SIG-M5 (cell line): ENCODE results near the gene CRTC3.
"Not testable (repeated sequence)": the region's sequence is repeated elsewhere in the genome, so short reads cannot be mapped to it uniquely, and the experiment has no call there.

ENCODE experiments used
- DNase-seq: peaks from one replicate; lab custom pipeline; 2025; lab: John Stamatoyannopoulos, UW

Gene CRTC3, protein sequence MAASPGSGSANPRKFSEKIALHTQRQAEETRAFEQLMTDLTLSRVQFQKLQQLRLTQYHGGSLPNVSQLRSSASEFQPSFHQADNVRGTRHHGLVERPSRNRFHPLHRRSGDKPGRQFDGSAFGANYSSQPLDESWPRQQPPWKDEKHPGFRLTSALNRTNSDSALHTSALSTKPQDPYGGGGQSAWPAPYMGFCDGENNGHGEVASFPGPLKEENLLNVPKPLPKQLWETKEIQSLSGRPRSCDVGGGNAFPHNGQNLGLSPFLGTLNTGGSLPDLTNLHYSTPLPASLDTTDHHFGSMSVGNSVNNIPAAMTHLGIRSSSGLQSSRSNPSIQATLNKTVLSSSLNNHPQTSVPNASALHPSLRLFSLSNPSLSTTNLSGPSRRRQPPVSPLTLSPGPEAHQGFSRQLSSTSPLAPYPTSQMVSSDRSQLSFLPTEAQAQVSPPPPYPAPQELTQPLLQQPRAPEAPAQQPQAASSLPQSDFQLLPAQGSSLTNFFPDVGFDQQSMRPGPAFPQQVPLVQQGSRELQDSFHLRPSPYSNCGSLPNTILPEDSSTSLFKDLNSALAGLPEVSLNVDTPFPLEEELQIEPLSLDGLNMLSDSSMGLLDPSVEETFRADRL

DNA sequence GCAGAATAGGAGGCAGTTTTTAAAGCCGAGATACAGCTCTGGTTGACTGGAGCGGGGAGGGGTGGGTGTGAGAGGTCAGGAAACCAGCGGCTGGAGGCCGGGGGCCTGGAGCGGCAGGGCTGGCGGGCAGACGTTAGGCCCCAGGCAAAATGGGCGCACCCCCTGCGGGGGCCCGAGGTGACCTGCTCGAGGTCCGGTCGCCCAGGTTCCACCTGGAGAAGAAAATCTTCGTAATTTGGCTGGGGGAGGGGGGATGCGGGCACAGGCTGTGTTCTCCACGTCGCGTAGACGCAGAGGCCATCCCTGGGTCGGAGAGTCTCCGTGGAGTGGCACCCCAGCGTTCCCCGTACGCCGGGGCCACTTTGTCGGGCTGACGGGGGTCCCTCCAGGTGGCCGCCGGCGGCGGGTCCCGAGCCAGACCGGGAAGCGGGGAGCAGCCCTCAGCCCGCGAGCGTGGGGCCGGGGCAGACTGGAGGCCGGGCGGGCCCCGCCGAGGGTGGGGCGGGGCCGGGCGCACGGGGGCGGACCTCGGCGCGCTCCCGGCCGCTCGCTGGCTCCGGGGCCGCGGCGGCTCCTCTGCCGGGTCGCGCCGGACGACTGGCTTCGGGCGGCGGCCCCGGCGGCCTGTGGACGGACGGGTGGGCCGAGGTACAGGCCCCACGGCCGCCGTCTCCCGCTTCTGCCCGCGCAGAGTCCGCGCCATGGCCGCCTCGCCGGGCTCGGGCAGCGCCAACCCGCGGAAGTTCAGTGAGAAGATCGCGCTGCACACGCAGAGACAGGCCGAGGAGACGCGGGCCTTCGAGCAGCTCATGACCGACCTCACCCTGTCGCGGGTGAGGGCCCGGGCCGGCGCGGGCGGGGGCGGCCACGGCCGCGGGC lies at the start of gene CRTC3:
CRTC3 (plus strand) TSS at position 553 of the 879 bp plus-strand sequence; CDS start at position 702, 149 bp downstream.
- DNase-seq: no peak

DNA sequence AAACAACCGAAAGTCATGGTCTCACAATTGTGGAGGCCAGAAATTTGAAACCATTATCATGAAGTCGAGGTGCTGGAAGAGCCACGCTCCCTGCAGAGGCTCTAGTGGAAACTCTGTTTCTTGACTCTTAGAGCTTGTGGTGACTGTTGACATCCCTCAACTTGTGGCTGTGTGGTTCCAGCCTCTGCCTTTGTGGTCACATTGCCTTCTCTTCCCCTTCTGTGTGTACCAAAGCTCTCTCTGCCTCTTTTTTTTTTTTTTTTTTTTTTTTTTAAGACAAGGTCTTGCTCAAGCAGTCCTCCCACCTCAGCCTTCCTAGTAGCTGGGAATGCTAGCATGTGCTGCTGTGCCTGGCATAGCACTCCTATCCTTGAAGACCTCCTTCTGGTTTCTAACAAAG lies 48.7 kb upstream of the CRTC3 start:
- DNase-seq: peak; percentile 62

DNA sequence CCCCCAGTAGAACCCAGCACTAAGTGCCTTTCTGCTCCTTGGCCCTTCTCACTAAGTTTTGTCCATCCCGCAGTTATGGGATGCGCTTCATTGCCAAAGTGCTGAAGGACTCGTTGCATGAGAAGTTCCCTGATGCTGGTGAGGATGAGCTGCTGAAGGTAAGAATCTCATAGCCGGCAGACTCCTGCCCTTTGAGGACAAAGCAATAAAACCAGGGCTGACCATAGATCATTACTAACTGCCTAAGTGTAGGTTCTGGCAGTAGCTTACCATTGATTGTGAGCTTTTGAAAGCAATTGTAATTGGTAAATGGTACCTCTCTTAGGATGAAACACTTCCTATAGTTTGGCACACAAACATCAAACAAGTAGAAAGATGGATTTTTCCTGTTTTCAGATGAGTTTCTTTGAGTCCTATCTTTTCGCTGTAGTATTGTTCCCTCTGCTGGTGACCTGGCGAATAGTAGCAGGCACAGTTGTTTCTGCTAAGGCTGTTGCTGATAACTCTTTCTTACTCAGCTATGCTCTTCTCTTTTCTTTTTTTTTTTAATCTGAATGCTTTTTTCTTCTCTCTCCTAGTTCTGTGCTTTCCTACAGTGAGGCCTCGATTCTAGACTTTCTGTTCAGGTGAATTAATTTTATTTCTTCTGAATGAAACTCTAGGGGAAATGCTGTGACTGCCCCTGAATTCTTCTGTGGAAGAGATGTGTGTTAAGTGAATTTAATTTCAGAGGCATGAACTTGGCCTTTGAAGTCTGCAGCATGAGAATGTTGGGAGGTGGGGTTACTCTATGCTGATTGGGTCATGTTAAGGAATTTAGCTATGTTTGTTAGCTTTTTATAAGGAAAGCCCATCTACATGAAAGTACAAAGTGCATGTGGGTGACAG lies 47.4 kb upstream of the CRTC3 start:
- DNase-seq: no peak

DNA sequence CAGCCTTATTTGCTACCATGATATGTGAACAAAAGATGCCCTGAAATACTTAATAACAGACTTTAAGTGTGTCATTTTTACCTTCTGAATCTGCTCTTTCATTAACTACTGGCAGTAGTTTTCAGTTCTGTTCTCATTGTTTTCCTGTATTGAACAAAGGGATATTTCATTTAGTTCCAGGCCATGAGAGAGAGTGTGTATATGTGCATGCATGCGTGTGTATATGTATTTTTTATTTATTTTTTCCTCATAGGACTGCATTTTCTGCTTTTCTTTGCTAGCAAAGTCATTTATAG lies 46.8 kb upstream of the CRTC3 start:
- no peak for DNase-seq

DNA sequence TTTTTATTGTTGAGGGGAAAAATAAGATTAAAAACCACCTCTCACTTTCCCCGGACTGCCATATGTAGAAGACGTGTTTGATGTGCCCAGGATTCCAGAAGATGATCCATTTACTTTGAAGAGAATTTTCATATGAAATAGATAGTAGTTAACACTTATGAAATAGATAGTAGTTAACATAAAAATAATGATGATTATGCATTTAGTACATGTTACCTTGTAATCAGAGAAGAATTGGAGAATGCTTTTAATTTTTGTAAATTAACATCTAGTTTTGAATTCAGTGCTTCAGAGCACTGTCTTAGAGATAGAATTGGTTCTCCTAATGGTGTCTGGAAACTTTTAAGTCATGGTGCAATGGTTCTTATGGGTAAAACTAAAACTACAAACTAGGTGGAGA lies 46.1 kb upstream of the CRTC3 start:
- no peak for DNase-seq

DNA sequence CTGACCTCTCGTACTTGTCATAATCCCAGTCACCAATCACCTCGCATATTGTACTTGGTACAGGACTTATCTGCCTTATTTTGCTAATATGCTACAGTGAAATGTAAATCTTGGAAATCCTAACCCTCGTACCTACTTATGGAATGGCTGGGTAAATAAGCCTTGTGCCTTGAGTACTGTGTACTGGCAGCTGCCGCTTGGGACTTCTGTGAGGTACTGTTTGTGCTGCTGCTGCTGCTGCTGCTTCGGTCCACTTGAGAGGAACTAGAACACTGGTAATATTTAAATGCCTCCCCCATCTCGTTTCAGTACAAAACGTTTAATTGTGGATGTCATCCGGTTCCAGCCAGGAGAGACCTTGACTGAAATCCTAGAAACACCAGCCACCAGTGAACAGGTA lies 42.5 kb upstream of the CRTC3 start:
- DNase-seq: no peak

DNA sequence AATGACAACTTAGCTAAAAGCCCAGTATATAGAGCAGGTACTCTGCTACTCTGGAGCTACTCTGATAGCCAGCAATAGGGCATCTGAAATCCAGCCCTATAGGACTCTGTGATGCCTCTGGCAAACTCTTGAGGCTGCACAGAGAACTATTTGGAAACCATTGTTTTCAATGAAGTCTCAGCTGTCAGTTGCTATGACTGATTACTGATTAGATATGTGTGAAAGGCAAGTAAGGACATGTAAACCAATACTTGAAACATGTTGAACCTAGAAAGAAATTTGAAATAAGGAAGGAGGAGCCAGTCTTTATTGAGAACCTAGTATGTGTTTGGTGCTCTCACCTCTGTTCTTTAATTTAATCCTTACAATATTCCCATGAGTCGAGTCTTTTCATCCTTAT lies 40.2 kb upstream of the CRTC3 start:
- no peak for DNase-seq

DNA sequence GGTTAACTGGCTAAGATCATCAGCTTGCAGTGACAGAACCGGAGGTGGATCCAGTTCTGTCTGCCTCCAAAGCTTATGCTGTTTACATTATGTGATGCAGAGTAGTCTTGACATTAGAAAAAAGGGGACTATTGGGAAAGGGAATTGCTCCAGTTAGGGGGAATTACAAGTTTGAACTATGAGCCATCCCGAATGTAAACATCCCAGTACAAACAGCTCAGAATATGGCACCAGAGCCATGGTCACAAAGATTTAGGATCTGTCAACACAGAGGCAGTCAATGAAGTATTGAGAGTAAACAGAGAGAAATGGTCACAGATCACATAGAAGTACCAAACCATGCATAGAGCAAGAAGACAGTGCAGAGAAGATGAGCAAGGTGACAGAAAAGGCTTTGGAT lies 39.8 kb upstream of the CRTC3 start:
- no peak for DNase-seq

DNA sequence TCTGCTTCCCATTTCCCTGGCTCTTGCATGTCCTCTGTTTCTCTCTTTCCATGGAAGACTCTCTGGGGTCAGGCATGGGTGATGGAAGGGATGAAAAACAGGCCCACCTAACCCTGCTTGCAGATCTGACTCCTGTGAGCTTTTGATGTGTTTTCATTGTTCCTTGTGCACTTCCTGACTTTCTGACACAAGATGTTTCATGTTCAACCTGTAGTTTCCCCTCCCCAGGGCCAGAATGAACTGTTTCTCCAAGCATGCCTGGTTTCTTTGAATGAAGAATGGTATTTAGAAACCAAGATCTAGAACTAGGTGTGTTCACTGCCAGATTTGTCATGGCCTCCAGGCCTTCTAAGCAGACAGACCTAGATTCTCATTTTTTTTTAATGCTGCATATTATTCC lies 36.1 kb upstream of the CRTC3 start:
- DNase-seq: no peak

DNA sequence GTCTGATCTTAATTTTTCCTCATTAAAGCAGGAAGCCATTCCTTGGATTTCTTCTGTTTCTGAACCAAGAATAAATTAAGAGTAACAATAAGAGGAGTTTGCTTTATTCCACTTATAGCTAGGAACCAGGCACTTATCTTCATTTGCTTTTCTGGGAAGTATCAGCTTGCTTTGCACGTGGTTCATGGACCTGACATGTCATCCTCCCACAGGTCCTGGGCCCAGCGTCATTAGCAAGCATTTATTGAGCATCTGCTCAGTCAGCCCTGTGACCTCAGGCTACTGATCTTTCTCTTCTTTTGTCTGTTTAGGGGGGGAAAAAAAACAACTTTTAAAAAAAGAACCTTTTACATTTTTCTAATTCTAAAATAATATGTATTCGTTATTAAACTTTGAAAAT lies 34.7 kb upstream of the CRTC3 start:
- no peak for DNase-seq

DNA sequence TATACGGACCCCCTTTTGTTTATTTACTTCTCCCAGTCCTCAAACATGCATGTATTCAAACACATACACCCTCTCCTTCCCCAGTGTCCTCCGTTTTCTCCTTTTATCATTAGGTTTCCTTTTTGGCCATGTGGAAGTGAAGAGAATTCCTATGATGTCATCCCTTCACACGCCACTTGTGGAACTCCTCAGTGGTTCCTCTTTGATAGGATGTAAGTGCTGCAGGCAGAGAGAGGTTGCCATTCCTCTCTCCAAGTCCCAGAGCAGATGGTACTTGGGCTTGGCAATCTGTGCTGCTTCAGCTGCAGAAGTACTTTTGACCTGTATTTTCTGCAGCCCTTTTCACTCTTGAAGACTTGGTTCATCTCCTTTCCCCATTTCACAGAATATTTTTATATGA lies 32.9 kb upstream of the CRTC3 start:
- no peak for DNase-seq

DNA sequence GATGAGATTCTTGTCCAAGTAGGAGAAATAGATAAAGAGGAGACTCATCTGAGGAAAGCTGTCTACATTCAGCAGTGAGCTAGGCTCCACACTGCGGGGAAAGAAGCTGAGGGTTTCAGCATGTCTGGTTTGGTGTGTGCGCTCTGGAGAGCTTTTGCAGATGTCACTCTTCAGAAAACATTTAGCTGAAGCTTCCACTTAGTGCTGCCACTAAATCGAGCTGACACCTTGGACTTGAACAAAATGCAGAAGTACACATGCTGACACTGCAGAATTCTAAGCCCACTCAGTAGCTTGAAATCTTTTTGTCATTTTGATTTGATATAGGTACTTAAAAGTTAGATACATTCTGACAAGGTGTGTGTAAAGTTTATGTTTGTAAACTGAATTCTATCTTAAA lies 32.3 kb upstream of the CRTC3 start:
- no peak for DNase-seq

DNA sequence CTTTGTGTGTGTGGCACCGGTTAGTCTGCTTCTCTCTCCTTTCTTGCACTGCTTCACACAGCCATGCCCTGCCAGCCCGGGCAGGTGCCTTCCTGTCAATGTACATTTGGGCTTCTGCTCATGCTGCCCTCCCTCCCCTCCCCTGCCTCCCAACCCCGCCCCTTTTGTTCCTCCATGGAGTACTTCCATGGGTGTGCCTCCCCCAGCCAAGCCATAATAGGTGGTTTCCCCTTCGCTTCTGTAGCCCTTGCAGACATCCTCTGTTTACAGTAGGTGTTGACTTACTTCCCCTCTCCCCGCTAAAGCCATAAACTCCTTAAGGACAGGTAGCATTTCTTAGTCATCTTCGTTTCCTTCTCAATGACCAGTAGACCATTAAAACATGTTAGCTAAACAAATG lies 31.8 kb upstream of the CRTC3 start:
- DNase-seq: no peak

DNA sequence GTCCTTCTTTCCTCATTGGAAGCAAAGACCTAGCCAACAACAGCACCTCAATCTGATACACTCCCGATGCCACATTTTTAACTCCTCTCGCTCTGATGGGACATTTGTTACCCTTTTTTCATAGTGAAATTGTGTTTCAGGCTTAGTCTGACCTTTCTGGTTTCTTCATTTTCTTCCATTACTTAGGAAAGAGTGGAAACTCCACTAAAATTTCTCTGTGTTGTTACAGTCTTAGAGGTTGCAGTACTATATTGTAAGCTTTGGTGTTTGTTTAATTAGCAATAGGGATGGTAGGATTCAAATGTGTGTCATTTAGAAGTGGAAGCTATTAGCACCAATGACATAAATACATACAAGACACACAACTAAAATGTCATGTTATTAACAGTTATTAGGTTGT lies 29.6 kb upstream of the CRTC3 start:
- no peak for DNase-seq

DNA sequence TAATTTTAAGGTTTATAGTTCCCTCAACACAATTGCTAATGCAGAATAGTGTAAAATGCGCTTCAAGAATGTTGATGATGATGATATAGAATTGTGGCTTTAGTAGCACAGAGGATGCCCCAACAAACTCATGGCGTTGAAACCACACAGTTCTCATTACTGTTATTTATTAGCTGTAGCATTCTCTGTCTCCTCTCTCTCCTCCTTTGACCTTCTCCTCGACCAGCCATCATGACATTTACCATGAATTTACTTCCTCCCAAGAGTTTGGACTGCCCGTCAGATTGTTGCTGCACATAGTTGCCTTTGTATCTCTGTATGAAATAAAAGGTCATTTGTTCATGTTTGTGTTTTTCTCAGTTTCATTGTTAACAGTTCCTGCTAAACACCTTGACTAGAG lies 27.8 kb upstream of the CRTC3 start:
- no peak for DNase-seq

DNA sequence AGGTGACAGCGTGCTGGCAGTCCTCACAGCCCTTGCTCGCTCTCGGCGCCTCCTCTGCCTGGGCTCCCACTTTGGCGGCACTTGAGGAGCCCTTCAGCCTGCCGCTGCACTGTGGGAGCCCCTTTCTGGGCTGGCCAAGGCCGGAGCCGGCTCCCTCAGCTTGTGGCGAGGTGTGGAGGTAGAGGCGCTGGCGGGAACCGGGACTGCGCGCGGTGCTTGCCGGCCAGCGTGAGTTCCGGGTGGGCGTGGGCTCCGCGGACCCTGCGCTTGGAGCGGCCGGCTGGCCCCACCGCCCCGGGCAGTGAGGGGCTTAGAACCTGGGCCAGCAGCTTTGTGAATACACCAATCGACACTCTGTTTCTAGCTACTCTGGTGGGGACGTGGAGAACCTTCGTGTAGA lies 18.9 kb upstream of the CRTC3 start:
- not testable (repeated sequence) for DNase-seq

DNA sequence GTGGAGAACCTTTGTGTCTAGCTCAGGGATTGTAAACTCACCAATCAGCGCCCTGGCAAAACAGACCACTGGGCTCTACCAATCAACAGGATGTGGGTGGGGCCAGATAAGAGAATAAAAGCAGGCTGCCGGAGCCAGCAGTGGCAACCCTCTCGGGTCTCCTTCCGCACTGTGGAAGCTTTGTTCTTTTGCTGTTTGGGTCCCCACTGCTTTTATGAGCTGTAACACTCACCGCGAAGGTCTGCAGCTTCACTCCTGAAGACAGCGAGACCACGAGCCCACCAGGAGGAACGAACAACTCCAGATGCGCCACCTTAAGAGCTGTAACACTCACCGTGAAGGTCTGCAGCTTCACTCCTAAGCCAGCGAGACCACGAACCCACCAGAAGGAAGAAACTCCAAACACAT lies 18.5 kb upstream of the CRTC3 start:
- not testable (repeated sequence) for DNase-seq

DNA sequence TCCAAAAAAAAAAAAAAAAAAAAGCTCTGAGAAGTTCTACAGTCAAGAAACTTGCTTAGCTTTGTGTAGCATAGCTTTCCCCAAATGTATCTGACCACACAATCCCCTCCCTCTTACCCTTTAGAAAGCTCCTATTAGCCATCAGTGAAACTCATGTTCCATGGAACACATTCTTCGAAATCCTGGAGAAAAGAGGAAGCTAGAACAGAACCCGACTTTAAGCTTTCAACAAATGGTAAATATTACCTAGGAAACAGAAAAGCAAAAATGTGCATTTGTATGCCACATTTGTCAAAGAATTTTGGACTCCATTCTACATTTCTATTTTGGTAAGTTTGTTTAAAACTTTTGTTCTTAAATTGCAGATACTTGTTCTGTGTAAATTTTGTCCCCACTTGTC lies 17.4 kb upstream of the CRTC3 start:
- DNase-seq: no peak

DNA sequence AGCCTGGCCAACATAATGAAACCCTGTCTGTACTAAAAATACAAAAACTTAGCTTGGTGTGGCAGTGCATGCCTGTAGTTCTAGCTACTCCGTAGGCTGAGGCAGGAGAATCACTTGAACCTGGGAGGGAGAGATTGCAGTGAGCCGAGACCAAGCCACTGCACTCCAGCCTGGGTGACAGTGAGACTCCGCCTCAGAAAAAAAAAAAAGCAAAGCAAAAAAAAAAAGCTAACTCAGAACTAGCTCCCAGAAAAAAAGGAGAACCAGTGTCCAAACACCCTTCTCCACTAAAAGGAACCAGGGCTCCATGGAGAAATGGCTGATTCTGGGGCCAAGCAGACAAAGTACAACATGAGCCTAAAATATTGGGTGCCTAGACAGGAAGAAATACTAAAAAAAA lies 16.7 kb upstream of the CRTC3 start:
- DNase-seq: no peak

DNA sequence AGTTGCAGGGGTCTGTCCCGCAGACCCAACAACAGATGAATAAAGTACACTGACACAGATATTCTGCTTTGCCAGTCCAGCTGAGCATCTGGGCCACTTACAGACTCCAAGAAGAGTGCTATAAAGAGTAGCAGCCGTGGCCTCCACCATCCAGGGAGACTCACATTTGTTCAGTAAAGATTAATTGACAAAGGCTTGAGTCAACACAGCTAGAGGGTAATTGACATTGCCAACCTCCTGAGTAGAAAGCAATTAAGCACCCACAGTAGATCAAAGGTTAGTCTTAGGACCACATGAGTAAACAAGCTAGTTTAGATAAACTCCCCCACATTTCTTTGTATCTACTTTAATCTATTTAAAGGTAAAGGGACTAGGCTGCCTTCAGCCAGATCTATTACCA lies 16.3 kb upstream of the CRTC3 start:
- no peak for DNase-seq

DNA sequence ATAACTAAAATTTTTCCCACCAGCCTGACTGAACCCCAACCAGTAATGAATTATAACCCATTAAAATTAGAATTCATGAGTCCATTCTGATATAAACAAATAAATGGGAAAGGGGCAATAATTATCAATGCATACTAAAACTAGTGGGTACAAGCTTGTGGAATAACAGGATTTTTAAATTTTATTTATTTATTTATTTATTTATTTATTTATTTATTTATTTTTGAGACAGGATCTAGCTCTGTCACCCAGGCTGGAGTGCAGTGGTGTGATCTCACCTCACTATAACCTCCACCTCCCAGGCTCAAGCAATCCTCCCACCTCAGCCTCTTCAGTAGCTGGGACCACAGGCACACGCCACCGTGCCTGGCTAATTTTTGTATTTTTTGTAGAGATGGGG lies 15.8 kb upstream of the CRTC3 start:
- not testable (repeated sequence) for DNase-seq

DNA sequence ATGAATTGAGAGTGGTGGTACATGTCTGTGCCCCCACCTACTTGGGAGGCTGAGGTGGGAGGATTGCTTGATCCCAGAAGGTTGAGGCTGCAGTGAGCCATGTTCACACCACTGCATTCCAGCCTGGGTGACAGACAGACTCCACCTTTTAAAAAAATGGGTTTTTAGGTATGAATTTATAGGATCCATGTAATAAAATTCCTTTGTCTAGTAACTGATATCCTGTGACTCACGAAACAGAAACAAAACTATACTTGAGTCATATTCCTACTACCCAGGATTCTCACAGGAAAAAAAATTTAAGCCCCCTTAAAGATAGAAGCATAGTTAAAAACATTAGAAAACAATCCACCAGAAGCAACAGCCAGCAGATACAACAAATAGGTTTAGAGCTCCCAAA lies 10.0 kb upstream of the CRTC3 start:
- no peak for DNase-seq
